Measurements from ENCODE around the gene XYLB.
"Not testable (repeated sequence)": the region's sequence is repeated elsewhere in the genome, so short reads cannot be mapped to it uniquely, and the experiment has no call there.

GRCh38 chr3:38426798-38427426 is 80.3 kb downstream of the XYLB start:
- TF ChIP-seq CTCF (IDR thresholded peaks at IDR 0.05 in 8 of 11, conservative IDR thresholded peaks at IDR 0.05 in 3 of 11); POLR2A (IDR thresholded peaks at IDR 0.05); POLR2AphosphoS5 (IDR thresholded peaks at IDR 0.05): not testable (repeated sequence)
